RKO (cell line): ENCODE measurements around the gene PLIN3.
"Not testable (repeated sequence)": the region's sequence is repeated elsewhere in the genome, so short reads cannot be mapped to it uniquely, and the experiment has no call there.

Experiments
- DNase-seq: peaks from one replicate; pipeline ENCODE4 v3.0.0-alpha.2; 2016; ENCODE audit warnings: low spot score

Gene PLIN3

GRCh38 chr19:4889034-4889815 is 21.8 kb upstream of the PLIN3 start:
- DNase-seq: peak; percentile 86

DNA sequence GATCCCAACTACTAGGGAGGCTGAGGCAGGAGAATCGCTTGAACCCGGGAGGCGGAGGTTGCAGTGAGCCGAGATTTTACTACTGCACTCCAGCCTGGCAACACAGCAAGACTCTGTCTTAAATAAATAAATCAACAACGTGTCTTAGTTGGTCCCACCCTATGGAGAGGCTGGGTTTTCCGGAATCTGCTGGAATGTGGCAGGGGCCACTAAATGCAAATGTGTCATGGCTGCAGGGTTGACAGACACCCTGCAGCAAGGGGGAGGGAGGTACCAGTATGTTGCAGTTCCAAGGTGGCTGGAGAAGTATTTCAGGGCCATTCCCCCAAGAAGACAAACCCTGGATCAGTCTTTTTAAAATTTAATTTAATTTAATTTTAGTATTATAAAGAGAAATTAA is 20.3 kb upstream of the PLIN3 start:
- DNase-seq: not testable (repeated sequence)

- not testable (repeated sequence) for DNase-seq
Observed at GRCh38 chr19:4884993-4885392, 17.5 kb upstream of the PLIN3 start.

- not testable (repeated sequence) for DNase-seq
Observed at GRCh38 chr19:4882874-4883273, 15.4 kb upstream of the PLIN3 start.

DNA sequence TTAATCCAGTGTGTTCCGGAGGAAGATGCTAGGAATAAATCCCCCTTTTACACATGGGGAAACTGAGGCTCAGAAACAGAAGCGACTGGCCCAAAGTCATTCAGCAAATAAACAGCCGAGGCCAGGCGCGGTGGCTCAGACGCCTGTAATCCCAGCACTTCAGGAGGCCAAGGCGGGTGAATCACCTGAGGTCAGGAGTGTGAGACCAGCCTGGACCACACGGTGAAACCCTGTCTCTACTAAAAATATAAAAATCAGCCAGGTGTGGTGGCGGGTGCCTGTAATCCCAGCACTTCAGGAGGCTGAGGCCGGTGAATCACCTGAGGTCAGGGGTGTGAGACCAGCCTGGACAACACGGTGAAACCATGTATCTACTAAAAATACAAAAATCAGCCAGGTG is 11.6 kb upstream of the PLIN3 start:
- no peak for DNase-seq

DNA sequence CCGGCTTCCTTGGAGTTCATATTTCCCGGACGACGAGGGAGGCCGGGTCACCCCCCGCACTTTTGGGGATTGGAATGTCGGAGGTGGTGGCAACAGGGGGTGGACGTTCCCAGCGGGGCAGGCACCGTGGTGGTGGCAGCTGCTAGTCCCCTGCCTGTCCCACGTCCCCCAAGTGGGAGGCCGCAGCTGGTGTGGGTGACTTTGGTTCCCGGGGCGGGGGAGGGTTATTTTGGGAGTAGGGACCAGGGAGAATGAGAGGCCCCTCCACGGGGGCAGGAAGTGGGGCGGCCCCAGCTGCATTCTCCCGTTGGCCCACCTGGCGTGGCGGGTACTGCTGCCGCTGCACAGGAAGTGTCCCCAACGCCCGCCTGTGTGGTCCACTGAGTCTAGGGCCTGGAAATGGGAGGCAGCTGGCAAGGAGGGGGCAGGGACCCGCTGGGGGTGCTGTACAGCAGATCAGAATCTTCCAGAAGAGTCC is 11.1 kb upstream of the PLIN3 start:
- no peak for DNase-seq

GRCh38 chr19:4877753-4878490 is 10.5 kb upstream of the PLIN3 start:
- no peak for DNase-seq

DNA sequence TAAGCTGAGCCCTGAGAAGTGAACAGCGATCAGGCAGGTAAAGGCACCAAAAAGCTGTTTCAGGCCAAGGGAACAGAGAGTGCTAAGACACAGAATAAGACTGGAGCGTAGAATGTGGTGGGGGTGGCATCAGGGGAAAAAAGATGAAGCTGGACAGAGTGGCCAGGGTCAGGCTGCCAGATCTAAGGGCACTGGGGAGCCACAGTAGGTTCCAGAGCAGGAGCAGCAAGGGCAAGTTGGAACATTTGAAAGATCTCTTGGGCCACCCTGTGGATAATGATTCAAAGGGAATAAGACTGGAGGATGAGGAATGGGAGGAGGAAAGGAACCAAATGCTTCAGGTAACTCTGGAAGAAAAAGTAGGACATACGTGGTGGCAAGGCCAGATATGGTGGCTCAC is 6.5 kb upstream of the PLIN3 start:
- no peak for DNase-seq

DNA sequence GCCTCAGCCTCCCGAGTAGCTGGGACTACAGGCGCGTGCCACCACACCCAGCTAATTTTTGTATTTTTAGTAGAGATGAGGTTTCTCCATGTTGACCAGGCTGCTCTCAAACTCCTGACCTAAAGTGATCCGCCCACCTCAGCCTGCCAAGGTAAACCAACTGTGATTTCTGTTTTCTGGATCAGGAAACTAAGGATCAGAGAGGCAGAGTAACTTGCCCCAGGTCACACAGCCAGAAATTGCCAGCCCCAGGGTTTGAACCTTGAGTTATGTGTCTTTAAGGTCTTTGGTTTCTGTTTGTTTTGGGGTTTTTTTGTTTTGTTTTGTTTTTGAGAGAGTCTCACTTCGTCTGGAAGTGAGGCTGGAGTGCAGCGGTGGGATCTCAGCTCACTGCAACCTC is 4.2 kb upstream of the PLIN3 start:
- DNase-seq: no peak

GRCh38 chr19:4870025-4870700 is 2.7 kb upstream of the PLIN3 start:
- DNase-seq: peak; percentile 97

DNA sequence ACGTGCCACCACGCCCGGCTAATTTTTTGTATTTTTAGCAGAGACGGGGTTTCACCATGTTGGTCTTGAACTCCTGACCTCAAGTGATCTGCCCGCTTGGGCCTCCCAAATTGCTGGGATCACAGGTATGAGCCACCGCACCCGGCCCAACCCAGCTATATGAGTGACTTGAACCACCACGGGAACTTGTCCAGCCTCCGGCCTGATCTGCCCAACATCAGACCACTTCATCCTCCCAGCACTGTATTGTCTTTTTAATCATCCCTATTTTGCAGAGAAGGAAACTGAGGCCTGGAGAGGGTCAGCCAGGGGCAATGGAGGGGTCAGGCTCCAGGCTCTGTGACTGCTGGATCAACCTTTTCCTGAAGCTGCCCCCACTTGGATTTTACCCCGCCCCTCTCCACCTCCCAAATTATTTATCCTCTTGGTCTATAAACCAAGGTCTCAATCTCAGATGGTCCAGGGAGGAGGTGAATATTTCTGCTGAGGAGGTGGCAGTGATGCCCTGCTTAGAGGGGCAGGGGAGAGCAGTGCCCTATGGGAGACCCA is 893 bp upstream of the PLIN3 start:
- no peak for DNase-seq

DNA sequence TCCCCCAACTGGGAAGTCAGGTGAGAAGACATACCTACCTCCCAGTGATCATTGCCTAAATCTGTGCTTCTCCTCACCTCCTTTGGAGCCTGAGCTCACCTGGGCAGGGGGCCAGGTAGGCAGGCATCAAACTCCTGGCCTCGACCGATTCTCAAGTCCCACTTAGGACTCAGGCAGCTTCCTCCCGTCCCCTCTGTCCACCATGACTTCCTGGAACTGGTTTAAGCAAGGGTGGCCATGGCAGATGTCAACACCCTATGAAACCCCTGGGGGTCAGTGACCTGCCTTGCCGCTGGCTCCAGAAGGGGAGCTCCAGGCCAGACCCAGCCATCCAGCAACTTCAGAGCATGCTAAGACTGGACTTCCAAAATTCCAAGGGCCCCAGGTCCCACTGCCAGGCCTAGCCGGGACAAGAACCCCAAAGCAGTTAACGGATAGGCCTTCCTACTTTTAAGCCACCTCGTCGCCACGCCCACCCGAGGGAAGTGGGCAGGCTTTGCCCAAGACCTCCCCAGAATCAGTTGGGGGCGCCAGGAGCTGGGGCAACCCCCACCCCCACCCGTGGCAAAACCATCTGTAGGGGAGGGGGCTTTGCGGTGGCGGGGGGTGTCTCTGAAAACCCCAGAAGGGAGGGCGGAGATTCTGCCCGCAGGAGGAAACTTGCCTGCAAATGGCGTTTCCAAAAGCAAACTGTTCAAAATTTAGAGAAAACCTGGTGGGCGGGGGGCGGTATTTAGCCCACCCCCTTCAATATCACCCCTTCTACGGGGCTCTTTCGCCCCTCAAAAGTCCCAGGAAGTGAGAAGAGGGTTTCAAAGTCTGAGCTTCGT is 657 bp downstream of the PLIN3 start:
- peak; percentile 55 for DNase-seq

GRCh38 chr19:4861147-4861546 is 6.3 kb downstream of the PLIN3 start:
- no peak for DNase-seq

- no peak for DNase-seq
Observed at GRCh38 chr19:4859697-4860096, 7.8 kb downstream of the PLIN3 start.

- not testable (repeated sequence) for DNase-seq
Observed at GRCh38 chr19:4856468-4856867, 11.0 kb downstream of the PLIN3 start.

GRCh38 chr19:4853506-4853905 is 14.0 kb downstream of the PLIN3 start:
- not testable (repeated sequence) for DNase-seq

GRCh38 chr19:4852484-4852883 is 15.0 kb downstream of the PLIN3 start:
- DNase-seq: no peak

GRCh38 chr19:4851551-4852290 is 15.7 kb downstream of the PLIN3 start:
- peak; percentile 49 for DNase-seq

GRCh38 chr19:4849019-4849418 is 18.4 kb downstream of the PLIN3 start:
- no peak for DNase-seq

- no peak for DNase-seq
Observed at GRCh38 chr19:4847190-4847973, 20.1 kb downstream of the PLIN3 start.
